HG02571 (cell line): ENCODE results near the gene LINC00305.

ENCODE experiments used
- ATAC-seq: cut with Tn5 transposase; IDR thresholded peaks from one replicate; pipeline ENCODE4 v1.9.1; 2021; ENCODE audit warnings: mild to moderate bottlenecking, moderate library complexity; ENCODE audit not compliant: unreplicated experiment

LINC00305 gene

DNA sequence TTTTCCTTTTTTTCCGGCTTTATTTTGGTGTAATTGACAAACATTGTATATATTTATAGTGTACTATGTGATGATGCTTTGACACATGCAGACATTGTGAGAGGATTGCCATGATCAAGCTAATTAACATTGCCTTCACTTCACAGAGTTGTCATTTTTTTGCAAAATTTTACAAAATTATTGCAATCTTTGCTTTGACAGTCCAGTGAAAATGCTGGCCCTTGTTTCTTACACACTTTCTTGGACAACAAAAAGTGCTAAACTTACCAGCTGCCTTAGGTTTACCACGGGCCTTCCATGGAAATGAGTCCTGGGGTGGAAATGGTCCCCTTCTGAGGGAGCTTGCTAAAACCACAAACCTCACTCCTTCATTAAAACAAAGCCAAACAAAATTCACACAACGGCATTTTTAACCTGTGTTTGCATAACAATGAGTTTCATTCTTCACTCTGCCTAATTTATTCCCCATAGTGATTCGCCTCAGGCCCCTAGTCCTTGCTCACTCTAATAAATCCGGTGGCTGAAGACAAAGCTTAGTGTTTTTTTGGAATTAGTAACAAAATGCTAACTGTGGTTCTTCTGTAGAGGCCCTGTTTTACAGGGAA lies 32.2 kb downstream of the LINC00305 start:
- no peak for ATAC-seq

- ATAC-seq = no peak
Measured at GRCh38 chr18:64115881-64116280, 33.0 kb downstream of the LINC00305 start.

DNA sequence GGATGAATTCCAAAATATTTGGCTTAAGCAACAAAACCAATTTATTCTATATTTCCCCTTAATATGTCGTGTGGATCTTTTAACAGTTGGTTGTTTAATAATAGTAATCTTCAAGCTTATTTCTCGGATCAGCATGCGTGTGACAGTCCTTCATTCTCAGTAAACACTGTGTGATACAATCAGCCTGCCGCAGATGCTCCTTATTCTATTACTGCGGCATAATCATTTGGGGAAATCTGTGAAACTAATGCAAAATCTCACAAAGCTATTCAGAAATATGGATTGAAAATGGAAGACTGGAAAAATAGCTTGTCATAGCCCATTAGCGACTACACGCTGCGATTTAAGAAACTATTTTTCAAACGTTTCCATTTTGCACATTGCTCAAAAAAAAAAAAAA lies 36.9 kb downstream of the LINC00305 start:
- ATAC-seq = no peak

GRCh38 chr18:64110692-64111480 lies 38.0 kb downstream of the LINC00305 start:
- ATAC-seq = no peak

DNA sequence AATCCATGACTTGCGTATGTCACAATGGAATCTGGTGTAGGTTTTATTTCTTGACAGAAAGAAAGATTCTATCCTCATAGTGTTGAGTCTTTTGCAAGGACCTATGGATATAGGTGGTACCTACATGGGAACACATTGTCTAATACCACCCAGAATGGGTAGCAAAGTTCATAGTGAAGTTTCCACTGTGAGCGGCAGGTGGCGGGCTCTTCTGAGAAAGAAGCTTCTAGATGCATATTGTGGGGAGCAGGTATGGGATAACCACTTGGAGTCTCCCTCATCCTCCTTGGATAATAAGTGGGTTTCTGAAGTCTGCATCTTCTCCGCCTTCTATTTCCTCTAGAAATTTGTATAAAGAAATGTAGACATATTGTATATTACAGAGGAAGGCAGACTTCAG lies 44.9 kb downstream of the LINC00305 start:
- ATAC-seq = no peak

- ATAC-seq = peak; percentile 47
Measured at GRCh38 chr18:64100116-64100922, 48.6 kb downstream of the LINC00305 start.

GRCh38 chr18:64099244-64099643 lies 49.6 kb downstream of the LINC00305 start:
- ATAC-seq = peak; percentile 70

- no peak for ATAC-seq
Measured at GRCh38 chr18:64097497-64097896, 51.4 kb downstream of the LINC00305 start.

- ATAC-seq = no peak
Measured at GRCh38 chr18:64095056-64095455, 53.8 kb downstream of the LINC00305 start.

- ATAC-seq = no peak
Measured at GRCh38 chr18:64094210-64094609, 54.7 kb downstream of the LINC00305 start.

DNA sequence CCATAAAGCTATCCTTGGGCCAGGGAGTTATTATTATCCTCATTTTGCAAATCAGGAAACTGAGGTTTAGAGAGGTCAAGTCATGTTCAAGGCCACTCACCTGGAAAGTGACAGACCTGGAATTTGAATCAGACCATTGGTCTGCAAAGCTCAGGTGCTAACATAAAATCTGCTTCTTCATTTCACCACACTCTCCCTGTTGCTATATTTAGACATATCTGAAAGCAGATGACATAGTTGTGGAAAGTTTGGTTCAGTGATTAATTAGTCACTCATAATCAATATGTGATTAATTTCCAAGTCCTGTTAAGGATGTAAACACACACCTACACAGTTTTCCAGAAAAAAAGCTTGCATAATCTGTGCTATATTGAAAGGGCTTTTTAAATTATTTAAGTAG lies 57.4 kb downstream of the LINC00305 start:
- no peak for ATAC-seq

- no peak for ATAC-seq
Measured at GRCh38 chr18:64090876-64091275, 58.0 kb downstream of the LINC00305 start.

GRCh38 chr18:64083916-64084315 lies 65.0 kb downstream of the LINC00305 start:
- no peak for ATAC-seq

GRCh38 chr18:64082513-64082912 lies 66.4 kb downstream of the LINC00305 start:
- ATAC-seq = no peak

- no peak for ATAC-seq
Measured at GRCh38 chr18:64082054-64082453, 66.8 kb downstream of the LINC00305 start.

DNA sequence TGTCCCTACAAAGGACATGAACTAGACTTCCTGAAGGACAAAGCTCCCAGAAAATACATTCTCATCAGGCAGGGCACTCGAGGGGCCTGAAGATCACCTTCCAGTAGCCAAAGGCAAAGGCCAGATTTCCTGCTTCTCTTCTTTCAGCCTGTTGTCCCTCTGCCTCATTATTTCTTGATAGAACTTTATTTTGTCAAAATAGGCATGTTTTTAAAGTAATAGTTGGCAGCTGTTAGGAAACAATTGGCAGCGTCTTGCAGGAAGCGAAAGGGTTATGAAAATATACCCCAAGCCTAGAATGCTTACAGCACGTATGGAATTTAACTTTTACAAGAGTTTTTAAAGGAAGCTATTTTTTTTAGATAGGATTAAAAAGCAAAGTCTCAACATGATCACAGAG lies 74.9 kb downstream of the LINC00305 start:
- ATAC-seq = no peak

DNA sequence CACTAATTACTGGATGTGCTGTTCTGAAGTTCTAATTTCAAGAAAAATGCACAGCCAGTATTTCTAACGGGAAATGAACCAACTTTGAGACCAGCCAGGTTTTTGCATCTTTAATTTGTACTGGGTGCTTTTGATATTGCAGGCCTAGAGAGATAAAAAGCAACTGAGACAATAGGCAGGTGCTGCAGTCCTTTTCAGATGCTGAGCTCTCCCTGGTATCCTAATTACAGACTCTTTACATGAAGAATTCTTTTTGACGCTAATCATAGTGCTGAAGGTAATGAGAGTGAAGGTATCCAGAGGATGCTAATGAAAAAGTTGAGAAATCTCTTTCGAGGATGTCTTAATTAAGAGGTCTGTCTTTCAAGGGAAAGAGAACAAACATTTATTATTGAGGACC lies 93.9 kb downstream of the LINC00305 start:
- ATAC-seq = no peak

GRCh38 chr18:64053246-64053645 lies 95.6 kb downstream of the LINC00305 start:
- no peak for ATAC-seq

GRCh38 chr18:64052772-64053171 lies 96.1 kb downstream of the LINC00305 start:
- ATAC-seq = no peak

- ATAC-seq = no peak
Measured at GRCh38 chr18:64044616-64045015, 104.3 kb downstream of the LINC00305 start.

GRCh38 chr18:64042728-64043358 lies 106.0 kb downstream of the LINC00305 start:
- no peak for ATAC-seq
